Measurements from ENCODE around the gene TCF4. TPM values are rescaled to one million over a fixed set of nuclear protein-coding genes. Genes with fewer than 3 reads are reported as not detected.

Gene TCF4
- total RNA-seq, 1 donor from 2014 or later: 15.7 TPM

DNA sequence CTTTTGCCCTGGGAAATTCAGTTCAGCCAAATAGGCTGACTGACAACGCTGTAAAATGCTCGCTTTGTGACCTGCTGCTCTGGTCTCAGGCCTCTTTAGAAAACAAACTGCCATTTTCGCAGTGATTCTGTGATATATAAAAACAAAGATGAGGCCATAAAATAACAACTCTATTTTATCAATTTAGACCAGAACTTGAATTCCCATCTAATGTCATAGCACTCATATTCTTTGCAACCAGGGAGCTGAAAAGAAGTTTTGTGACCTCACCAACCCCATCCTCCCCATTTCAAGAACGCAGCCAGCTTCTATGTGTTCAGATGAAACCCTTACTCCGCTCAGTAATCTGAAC is 40.3 kb downstream of the TCF4 start:
- no peak overlapping the region for H3K4me3 ChIP-seq (ENCODE audit: low read depth, low read length)
- TF ChIP-seq, protein P1, sequence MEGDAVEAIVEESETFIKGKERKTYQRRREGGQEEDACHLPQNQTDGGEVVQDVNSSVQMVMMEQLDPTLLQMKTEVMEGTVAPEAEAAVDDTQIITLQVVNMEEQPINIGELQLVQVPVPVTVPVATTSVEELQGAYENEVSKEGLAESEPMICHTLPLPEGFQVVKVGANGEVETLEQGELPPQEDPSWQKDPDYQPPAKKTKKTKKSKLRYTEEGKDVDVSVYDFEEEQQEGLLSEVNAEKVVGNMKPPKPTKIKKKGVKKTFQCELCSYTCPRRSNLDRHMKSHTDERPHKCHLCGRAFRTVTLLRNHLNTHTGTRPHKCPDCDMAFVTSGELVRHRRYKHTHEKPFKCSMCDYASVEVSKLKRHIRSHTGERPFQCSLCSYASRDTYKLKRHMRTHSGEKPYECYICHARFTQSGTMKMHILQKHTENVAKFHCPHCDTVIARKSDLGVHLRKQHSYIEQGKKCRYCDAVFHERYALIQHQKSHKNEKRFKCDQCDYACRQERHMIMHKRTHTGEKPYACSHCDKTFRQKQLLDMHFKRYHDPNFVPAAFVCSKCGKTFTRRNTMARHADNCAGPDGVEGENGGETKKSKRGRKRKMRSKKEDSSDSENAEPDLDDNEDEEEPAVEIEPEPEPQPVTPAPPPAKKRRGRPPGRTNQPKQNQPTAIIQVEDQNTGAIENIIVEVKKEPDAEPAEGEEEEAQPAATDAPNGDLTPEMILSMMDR (IDR thresholded peaks at IDR 0.05; ENCODE audit: insufficient read depth, low read length, poor library complexity, severe bottlenecking): no peak
- no peaks in the 10 kb centered on the region for H3K27me3 ChIP-seq (ENCODE audit: control insufficient read depth, insufficient read depth, low read length)
- H3K36me3 ChIP-seq (ENCODE audit: control insufficient read depth, insufficient read depth, low read length): no peaks in the 10 kb centered on the region
- DNase-seq (ENCODE audit: low read depth): no peak

GRCh38 chr18:55546851-55547704 is 40.9 kb downstream of the TCF4 start:
- peak overlapping the region; percentile 14 for H3K4me3 ChIP-seq (ENCODE audit: low read depth, low read length)
- DNase-seq (ENCODE audit: low read depth): peak; percentile 45
- no peaks in the 10 kb centered on the region for H3K36me3 ChIP-seq (ENCODE audit: control insufficient read depth, insufficient read depth, low read length)
- TF ChIP-seq, protein P1 (IDR thresholded peaks at IDR 0.05; ENCODE audit: insufficient read depth, low read length, poor library complexity, severe bottlenecking): no peak
- no peaks in the 10 kb centered on the region for H3K27me3 ChIP-seq (ENCODE audit: control insufficient read depth, insufficient read depth, low read length)

DNA sequence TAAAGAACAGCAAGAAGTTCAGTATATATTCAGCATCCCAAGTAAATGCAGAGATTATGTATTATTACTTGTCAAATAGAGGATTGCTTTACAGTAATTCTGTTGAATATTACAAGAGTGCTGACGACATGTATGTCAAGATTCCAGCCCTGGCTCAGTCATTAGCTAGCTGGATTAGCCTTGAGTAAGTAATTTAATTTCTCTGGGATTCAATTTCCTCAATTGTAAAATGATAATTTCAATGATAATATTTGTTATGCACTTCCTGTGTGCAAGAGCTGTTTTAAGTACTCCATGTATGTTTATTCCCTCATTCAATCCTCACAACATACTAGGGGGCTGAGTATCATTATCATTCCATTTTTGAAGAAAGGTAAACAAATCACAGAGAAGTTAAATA is 44.0 kb downstream of the TCF4 start:
- Histone ChIP-seq H3K27me3 (ENCODE audit: control insufficient read depth, insufficient read depth, low read length) (no peaks in the 10 kb centered on the region), H3K36me3 (ENCODE audit: control insufficient read depth, insufficient read depth, low read length) (no peaks in the 10 kb centered on the region), H3K4me3 (ENCODE audit: low read depth, low read length) (no peak overlapping the region)
- TF ChIP-seq, protein P1 (IDR thresholded peaks at IDR 0.05; ENCODE audit: insufficient read depth, low read length, poor library complexity, severe bottlenecking): no peak
- DNase-seq (ENCODE audit: low read depth): no peak

GRCh38 chr18:55543130-55543704 is 44.8 kb downstream of the TCF4 start:
- TF ChIP-seq, protein P1 (IDR thresholded peaks at IDR 0.05; ENCODE audit: insufficient read depth, low read length, poor library complexity, severe bottlenecking): no peak
- Histone ChIP-seq H3K36me3 (ENCODE audit: control insufficient read depth, insufficient read depth, low read length) (no peaks in the 10 kb centered on the region), H3K27me3 (ENCODE audit: control insufficient read depth, insufficient read depth, low read length) (no peaks in the 10 kb centered on the region), H3K4me3 (ENCODE audit: low read depth, low read length) (no peak overlapping the region)
- no peak for DNase-seq (ENCODE audit: low read depth)

GRCh38 chr18:55541571-55541970 is 46.4 kb downstream of the TCF4 start:
- TF ChIP-seq, protein P1 (IDR thresholded peaks at IDR 0.05; ENCODE audit: insufficient read depth, low read length, poor library complexity, severe bottlenecking): no peak
- no peak for DNase-seq (ENCODE audit: low read depth)
- Histone ChIP-seq H3K27me3 (ENCODE audit: control insufficient read depth, insufficient read depth, low read length) (no peaks in the 10 kb centered on the region), H3K4me3 (ENCODE audit: low read depth, low read length) (no peak overlapping the region), H3K36me3 (ENCODE audit: control insufficient read depth, insufficient read depth, low read length) (no peaks in the 10 kb centered on the region)

Data from kidney epithelial cell (primary cell).